Loucy (cell line): ENCODE results near the gene KRIT1.

ENCODE experiments used
- H2AFZ ChIP-seq: fragments of 200-600 bp; sonication (generic); 2 replicates; pipeline ENCODE4 v1.6.0; 2016; ENCODE audit warnings: antibody characterized with exemption, mild to moderate bottlenecking, low read length, moderate library complexity
- H3F3A ChIP-seq: fragments of 200-600 bp; 2 replicates; pipeline ENCODE4 v1.6.0; 2016; ENCODE audit warnings: antibody characterized with exemption, low read depth, mild to moderate bottlenecking
- H3K27me3 ChIP-seq: fragments of 200-600 bp; sonication (generic); 2 replicates; pipeline ENCODE4 v1.6.1; 2014; ENCODE audit warnings: low read length, mild to moderate bottlenecking; ENCODE audit not compliant: insufficient read depth, poor library complexity, severe bottlenecking
- H3K36me3 ChIP-seq: fragments of 200-600 bp; sonication (generic); 2 replicates; pipeline ENCODE4 v1.6.1; 2016; ENCODE audit warnings: low read length; ENCODE audit not compliant: insufficient read depth
- H3K4me1 ChIP-seq: fragments of 200-600 bp; sonication (generic); 2 replicates; pipeline ENCODE4 v1.5.1; 2014; ENCODE audit warnings: low read length, mild to moderate bottlenecking; ENCODE audit not compliant: insufficient read depth, poor library complexity, severe bottlenecking
- H3K4me2 ChIP-seq: fragments of 200-600 bp; sonication (generic); 2 replicates; pipeline ENCODE4 v1.6.0; 2014; ENCODE audit warnings: antibody characterized with exemption, low read length, low read depth, mild to moderate bottlenecking; ENCODE audit not compliant: poor library complexity, severe bottlenecking
- H3K4me3 ChIP-seq: fragments of 200-600 bp; sonication (generic); 2 replicates; pipeline ENCODE4 v1.5.1; 2014; ENCODE audit warnings: low read length, mild to moderate bottlenecking, mixed read lengths; ENCODE audit not compliant: poor library complexity, severe bottlenecking
- H3K79me2 ChIP-seq: fragments of 200-600 bp; sonication (generic); 2 replicates; pipeline ENCODE4 v1.6.1; 2014; ENCODE audit warnings: low read length; ENCODE audit not compliant: insufficient read depth
- H3K9ac ChIP-seq: fragments of 200-600 bp; sonication (generic); 2 replicates; pipeline ENCODE4 v1.6.0; 2014; ENCODE audit warnings: mild to moderate bottlenecking, low read depth, low read length, moderate library complexity; ENCODE audit not compliant: poor library complexity, severe bottlenecking
- H3K9me2 ChIP-seq: fragments of 200-600 bp; sonication (generic); replicated peaks from 2 replicates; pipeline ENCODE4 v1.6.1; 2016; ENCODE audit warnings: low read depth, low read length, mixed read lengths
- H3K9me3 ChIP-seq: fragments of 200-600 bp; sonication (generic); 2 replicates; pipeline ENCODE4 v1.6.1; 2014; ENCODE audit warnings: mild to moderate bottlenecking, antibody characterized with exemption, low read length, low read depth; ENCODE audit not compliant: insufficient read depth
- H4K20me1 ChIP-seq: fragments of 200-600 bp; sonication (generic); 2 replicates; pipeline ENCODE4 v1.6.0; 2014; ENCODE audit warnings: antibody characterized with exemption, low read length, mild to moderate bottlenecking; ENCODE audit not compliant: insufficient read depth, poor library complexity, severe bottlenecking
- EZH2phosphoT487 ChIP-seq: fragments of 200-600 bp; IDR thresholded peaks from 2 replicates; pipeline ENCODE4 v1.6.1; 2018; ENCODE audit warnings: antibody characterized with exemption, mild to moderate bottlenecking, moderate library complexity, borderline replicate concordance
- TF ChIP-seq, protein P1 (sequence below): fragments of 200-600 bp; sonication (generic); conservative IDR thresholded peaks from 2 replicates; pipeline ENCODE4 v1.5.1; 2014; ENCODE audit warnings: mild to moderate bottlenecking, antibody characterized with exemption, low read length

KRIT1 gene

DNA sequence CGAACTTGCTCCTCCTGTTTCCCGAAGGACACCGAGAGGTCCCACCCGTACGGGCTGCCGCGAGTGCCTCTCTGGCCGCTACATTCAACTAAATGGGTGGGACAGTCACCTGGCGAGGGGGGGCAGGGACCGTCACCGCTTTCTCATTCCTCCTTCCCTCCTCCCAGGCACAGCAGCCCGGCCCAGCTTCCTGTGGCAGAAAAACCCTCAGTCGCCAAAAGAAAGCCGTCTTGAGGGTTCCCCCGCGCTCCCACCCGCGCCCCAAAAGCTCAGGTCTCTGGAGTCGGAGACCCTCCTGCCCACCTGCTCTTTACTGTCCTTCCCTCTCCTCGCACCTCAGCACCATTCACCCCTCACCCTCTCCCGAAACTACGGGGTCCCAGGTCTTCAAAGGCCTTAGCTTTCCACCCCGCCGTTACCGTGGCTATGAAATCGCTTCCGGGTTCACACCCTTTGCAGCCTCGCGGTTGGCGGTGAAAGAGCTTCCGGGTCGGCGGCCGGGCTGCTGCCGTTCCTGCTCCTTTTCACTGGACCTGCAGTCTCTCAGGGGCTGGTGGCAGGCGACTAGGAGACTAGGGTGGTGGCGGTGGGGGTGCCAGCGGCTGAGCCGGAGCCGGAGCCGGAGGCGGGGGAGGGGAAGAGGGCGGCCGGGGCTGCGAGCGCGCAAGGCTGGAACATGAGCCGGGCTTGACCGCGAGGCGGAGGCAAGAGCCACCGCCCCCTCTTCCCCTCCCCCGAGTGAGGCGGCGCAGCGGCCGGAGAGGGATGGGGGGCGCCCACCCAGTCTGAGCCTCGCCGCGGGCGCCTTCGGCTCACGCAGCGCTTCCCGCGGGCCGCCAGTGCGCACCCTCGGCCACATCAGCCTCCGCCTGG is at the start of gene KRIT1, which contains the start of gene ANKIB1:
Gene KRIT1 (minus strand): TSS at position 428 of the 873 bp plus-strand sequence. CDS start 3,779 bp downstream, outside the sequence.
Gene ANKIB1 (plus strand): TSS at position 488 of the 873 bp plus-strand sequence. CDS start 49,005 bp downstream, outside the sequence.
- peaks cover 50% of the 10 kb centered on the region for H3K4me1 ChIP-seq
- H3K9me2 ChIP-seq = no peaks in the 10 kb centered on the region
- H3K9ac ChIP-seq = peak within 1 kb of the TSS; percentile 85
- peak within 1 kb of the TSS; percentile 92 for H3K4me2 ChIP-seq
- H3K4me3 ChIP-seq = peak within 1 kb of the TSS; percentile 92
- no peak for TF ChIP-seq EZH2phosphoT487
- TF ChIP-seq, protein P1, sequence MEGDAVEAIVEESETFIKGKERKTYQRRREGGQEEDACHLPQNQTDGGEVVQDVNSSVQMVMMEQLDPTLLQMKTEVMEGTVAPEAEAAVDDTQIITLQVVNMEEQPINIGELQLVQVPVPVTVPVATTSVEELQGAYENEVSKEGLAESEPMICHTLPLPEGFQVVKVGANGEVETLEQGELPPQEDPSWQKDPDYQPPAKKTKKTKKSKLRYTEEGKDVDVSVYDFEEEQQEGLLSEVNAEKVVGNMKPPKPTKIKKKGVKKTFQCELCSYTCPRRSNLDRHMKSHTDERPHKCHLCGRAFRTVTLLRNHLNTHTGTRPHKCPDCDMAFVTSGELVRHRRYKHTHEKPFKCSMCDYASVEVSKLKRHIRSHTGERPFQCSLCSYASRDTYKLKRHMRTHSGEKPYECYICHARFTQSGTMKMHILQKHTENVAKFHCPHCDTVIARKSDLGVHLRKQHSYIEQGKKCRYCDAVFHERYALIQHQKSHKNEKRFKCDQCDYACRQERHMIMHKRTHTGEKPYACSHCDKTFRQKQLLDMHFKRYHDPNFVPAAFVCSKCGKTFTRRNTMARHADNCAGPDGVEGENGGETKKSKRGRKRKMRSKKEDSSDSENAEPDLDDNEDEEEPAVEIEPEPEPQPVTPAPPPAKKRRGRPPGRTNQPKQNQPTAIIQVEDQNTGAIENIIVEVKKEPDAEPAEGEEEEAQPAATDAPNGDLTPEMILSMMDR = no peak
- H3K27me3 ChIP-seq = no peaks in the 10 kb centered on the region
- H3K79me2 ChIP-seq = peaks cover 81% of the 10 kb centered on the region
- H3F3A ChIP-seq = 0 out of 2 replicates have a peak, but pooled peaks cover 4% of the 10 kb centered on the region
- H2AFZ ChIP-seq = peak within 1 kb of the TSS; percentile 97
- peaks cover 44% of the 10 kb centered on the region for H4K20me1 ChIP-seq
- H3K9me3 ChIP-seq = no peaks in the 10 kb centered on the region
- H3K36me3 ChIP-seq = no peaks in the 10 kb centered on the region

DNA sequence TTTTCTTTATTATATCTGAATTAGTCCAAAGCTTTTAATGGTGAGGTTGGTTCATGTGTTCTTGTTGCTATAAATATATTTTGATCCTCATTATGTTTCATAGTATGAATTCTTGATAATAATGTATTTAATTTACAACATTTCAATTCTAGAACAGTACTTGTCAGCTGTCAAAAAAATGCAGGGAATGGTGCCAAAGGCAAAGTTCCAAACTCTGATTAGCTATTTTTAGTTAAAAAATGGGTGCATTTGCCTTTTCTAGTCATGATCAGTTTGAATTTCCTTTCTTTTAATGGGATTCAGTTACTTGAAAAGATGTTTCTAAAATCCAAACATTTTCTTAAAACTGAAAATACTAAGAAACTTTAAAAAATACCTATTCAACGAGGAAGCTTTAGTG is 49.7 kb upstream of the KRIT1 start:
- H2AFZ ChIP-seq = no peak overlapping the region
- H3K4me1 ChIP-seq = peaks cover 4% of the 10 kb centered on the region
- peaks cover 19% of the 10 kb centered on the region for H3K79me2 ChIP-seq
- no peaks in the 10 kb centered on the region for H4K20me1 ChIP-seq
- H3K27me3 ChIP-seq = no peaks in the 10 kb centered on the region
- H3K9ac ChIP-seq = no peak overlapping the region
- no peaks in the 10 kb centered on the region for H3K9me2 ChIP-seq
- no peaks in the 10 kb centered on the region for H3K9me3 ChIP-seq
- TF ChIP-seq, protein P1 = no peak
- TF ChIP-seq EZH2phosphoT487 = no peak
- H3K4me3 ChIP-seq = no peak overlapping the region
- H3K36me3 ChIP-seq = peaks cover 36% of the 10 kb centered on the region
- H3F3A ChIP-seq = no peaks in the 10 kb centered on the region
- H3K4me2 ChIP-seq = no peak overlapping the region

DNA sequence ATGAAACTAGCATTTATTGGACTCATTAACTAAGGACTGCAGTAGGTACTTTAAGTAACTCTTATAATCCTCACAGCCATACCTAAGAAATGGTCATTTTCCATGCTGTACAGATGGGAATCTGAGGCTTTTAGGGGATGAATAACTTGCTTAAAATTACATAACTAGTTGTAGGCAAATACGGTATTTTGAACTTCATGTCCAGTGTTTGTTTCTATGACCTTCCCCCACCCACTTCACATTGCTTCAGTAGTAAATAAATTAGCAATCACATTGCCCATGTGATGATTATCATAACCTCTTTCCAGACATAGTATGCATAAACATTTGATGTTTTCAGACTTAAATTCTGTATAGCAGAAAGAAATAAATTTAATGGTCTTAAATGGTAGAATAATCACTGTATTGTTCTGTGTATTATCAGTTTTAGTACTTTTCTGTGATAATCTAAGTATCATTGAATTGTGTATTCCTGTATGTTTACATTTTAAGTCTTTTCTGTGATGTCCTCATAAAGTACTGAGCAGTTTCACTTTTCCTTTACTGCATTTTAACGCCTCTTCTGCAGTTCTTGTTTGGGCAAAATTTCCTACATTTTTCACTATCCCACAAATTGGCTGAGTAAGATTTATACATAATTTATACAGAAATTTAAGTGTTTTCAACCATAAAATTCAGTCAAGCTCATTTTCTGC is 48.3 kb upstream of the KRIT1 start:
- Histone ChIP-seq H3F3A (no peaks in the 10 kb centered on the region), H3K36me3 (peaks cover 28% of the 10 kb centered on the region), H3K4me2 (peak overlapping the region; percentile 7), H3K9me3 (no peaks in the 10 kb centered on the region), H3K9ac (no peak overlapping the region), H3K4me3 (no peak overlapping the region), H3K9me2 (no peaks in the 10 kb centered on the region), H4K20me1 (no peaks in the 10 kb centered on the region), H3K27me3 (no peaks in the 10 kb centered on the region), H3K4me1 (peaks cover 4% of the 10 kb centered on the region), H3K79me2 (peaks cover 32% of the 10 kb centered on the region), H2AFZ (no peak overlapping the region)
- TF ChIP-seq, protein P1 = no peak
- no peak for TF ChIP-seq EZH2phosphoT487
